ENCODE data around the gene CFAP100.

Gene CFAP100

DNA sequence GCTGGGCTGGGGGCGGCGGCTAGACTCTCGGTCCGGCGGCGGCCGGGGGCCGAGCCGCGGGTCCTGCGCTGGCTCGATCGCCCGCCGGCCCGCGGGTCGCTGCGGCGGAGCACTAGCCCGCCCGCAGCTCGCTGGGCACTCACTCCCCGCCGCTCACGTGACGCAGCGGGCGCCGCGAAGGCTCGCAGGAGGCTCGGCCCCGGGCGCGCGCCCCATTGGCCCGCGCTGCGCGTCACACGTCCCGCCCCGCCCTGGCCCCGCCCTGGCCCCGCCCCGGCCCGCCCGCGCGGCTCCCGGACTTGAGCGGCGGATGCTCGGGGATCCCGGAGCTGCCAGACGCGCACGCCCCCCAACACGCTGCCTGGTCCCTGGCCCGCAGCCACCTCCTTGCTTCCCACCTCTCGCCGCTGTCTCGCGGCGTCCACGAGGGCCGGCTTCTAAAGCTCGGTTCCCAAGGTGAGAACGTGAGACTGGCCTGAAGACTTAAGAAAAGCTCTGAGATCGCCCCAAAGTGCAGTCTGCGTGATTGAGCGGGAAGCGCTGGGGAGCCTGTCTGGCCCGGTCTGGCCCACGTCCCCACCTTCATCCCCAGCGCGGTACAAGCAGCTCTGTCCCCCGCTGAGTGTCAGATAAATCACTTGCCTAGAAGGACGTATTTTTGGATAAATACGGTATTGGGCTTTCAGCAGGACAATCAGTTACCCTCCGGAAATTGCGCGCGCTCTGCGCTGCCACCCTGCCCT lies 37.2 kb upstream of the CFAP100 start, which contains the start of gene KLF15:
KLF15 (minus strand) TSS at position 114 of the 743 bp plus-strand sequence. CDS start 4,486 bp downstream, outside the sequence.
- peak; percentile 51 to 56 for DNase-seq

DNA sequence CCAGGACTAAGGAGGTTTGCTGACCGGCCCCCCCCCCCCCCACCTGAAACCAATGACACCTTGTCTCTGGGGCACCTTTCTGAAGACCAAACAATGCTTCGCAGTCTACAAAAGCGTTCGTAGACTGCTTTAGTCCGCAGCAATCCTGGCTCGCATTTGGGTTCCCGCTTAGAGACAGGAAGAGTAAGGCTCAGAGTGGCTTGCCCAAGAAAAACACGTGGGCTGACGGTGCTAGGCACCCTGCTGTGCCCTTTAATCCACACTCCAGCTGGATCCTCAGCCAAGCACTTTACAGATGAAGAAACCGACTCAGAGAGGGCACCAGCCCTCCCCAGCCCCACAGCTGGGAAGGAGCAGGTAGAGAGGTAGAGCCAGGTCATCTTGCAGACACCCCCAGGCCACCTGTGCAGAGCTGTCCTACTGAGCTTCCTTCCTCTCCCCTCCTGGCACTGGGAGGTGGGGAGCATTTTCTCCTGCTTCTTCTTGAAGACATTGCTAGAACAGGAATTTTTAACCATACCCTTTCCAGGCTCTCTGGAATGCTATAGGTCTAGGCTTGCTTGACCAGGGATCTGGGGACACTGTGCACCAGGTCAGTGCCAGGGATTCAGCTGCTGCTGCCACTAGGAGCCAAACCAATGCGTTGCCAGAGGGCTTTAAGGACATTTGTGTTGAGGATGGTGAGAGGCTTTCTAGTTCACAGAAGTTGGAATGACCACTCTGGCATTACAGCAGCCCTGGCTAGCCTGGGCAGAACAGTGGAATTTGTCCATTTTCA lies 36.5 kb upstream of the CFAP100 start:
- no peak for DNase-seq

DNA sequence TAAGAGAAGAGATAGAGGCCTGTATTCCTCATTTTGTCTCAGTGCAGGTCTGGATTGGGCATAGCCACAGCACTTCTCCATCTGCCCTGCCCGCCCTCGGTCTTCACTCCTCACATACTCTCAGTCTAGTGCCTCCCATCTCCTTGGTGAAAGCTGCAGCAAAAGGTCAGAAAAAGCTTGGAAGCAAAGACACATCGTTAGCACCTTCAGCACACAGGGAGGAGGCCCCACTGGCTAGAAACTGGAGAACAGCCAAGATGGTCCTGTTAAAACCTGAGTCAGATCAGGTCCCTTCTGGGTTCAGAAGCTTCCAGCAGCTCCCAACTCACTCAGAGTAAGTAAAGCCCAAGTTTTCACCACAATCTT lies 35.9 kb upstream of the CFAP100 start:
- no peak for DNase-seq

DNA sequence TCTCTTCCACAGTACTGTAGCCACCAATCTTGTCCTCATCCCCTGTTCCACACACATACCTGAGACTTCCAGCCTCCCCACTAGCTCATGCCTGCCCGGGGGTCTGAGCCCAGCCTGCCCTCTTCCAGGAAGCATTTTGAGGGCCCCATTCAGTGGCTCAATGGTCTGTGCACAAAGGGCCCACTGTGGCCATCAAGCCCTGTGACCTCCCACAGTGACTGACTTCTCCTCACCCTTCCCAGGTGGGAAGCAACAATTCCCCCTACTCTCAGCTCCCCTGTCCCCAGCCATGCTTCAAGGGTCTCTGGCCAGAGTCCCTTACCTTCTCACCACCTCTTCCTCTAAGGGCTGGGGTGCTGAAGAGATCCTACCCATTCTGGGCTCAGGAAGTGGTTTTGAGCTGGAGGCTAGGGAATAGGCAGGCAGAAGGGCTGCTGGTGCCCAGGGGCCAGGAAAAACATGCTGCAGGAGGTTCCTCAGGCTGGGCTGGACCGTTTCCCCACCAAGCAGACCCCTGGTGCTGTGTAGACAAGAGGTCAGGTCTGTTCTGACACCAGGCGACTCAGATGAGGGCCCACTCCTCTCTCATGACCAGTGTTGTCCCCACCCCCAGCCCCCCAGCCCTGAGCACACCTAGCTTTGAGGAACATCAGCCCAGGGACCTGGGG lies 34.5 kb upstream of the CFAP100 start:
- no peak for DNase-seq

DNA sequence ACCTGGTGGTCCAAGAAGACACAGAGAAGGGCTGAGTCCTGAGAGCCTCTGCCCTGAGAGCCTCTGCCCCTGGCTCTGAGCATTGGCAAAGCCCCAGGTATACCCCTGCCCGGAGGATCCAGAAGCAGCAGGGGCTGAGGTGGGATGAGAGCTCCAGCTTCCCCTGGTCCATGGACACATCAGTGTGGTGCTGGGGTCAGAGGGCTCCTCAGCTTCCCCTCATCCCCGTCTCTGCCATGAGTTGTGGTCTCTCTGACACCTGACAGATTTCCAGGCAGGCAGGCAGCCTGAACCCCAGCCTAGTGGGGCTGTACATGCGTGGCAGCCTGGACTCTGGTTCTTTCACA lies 34.0 kb upstream of the CFAP100 start:
- no peak for DNase-seq

DNA sequence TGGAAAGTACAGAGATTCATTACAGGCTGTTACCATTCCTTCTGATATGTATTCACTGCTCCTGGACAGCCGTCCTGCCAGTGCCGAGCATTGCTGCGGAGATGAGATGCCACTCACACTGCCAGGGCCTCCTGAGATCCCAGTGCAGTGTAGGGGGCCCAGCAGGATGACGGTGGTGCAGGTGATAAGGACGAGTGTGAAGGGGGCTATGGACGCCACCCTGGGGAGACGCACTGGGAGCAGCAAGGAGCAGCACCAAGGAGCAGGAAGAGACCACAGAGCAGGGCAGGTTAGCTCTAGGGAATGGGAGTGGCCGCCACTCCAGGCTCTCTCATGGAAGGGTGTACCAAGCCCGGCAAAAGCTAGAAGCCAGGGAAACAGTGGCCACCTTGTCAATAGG lies 33.5 kb upstream of the CFAP100 start:
- DNase-seq, result no peak

DNA sequence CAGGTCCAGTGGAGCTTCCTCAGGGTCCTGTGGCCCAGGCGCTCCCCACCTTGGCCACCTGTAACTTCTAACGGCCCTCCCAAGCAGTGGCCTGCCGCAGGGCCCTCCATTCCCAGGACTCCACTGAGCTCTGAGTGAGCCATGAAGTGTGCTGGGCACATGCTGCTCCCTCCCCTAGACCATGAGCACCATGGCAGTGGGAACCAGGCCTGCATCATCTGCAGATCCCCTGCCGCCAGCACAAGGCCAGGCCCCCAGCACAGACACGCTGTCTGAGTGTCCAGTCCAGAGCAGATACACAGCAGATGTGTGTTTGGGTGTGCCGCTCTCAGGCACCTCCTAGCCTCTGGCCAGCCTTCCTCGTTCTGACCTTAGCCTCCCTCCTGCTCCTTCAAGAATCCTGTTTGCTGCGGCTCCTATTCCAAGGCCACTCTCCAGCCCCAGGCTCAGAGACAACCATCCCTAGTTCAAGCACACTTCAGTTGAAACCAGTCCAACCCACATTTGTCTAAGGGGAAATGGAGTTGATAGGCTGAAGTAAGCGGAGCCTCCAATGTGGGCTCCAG lies 30.5 kb upstream of the CFAP100 start:
- DNase-seq, result no peak

DNA sequence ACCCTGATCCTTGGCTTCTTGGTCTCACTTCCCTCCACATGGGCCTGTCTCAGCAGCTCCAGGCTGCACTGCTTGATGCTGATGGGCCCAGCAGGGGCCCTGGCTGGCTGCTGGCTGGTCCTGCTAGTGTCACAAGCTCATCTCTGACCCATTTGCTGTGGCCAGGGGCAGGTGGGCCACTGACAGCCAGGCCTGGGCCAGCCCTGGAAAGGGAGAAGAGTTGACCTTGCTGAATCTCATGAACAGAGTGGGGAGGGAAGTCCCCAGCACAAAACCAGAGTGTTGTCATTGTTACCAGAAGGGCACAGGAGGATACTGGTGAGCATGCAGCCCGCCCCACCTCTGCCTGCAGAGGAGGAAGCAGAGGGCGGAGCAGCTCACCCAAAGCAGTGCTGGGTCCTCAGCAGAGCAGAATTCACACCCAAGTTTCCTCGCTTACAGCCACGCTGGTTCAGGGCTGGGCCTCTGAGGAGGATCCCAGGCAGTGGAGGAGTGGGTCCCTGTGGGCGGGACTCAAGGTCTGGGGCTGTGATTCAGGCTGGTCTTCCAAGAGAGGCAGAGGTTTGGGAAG lies 29.9 kb upstream of the CFAP100 start:
- no peak for DNase-seq

DNA sequence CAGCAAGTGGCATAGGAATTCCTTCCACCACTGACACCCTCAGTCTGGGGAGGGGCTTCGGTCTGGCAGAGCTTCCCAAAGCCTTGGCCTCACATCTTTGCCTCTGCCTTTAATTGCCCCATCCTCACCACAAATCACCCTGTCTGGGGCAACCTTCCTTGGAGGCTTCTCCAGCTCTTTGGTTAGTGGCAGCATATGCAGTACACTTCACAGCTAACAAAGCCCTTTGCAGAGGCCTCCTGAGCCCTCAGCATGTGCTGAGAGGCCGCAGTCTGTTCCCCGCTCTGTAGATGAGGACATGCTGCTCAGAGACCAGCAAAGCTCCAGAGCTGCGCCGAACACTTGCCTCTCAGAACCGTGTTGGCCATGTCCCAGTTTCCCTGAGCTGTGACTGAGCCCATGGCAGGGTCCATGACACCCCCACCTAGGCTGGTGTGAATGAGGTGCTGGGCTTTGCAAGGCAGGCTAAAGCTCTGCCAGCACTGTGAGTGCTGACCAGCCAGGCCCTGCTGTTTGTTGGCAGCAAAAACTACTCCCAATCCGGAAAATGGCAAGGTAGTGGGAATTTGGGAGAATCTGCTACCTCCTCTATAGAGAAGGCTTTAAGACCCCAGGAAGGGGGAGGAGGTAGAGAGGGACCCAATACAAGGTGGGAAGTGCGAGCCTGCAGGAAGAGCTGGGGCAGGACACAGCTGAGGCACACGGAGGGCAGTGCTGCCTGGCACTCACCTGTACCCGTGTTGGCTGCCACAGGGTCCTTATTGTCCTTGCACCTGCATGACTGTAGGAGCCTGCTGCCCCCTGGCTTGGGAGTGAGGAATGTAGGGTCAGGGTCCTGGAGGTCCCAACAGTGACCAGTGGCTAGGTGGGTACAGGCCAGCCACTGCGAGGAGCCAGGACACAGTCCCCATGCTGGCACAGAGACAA lies 29.1 kb upstream of the CFAP100 start:
- no peak for DNase-seq

DNA sequence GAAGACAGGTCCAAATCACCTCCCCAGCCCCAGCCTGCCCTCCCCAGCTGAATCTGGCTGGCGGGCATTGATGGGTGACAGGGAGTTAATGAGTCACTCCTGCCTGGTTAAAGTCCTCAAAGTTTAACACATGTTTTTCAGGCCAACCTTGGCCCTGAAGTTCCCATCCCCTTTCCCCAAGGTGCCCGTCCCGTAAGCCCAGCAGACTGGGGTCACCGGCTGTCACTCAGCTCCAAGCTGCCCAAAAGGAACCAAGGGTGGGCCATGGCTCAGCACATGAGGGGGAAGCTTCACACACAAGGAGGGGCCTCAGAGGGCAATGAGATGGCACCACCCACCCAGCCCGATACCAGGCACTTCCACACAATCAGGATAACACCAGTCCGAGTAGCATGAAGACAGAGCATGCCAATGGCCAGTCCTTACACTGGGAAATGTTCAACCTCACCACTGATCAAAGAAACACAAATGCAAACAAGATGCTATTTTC lies 27.3 kb upstream of the CFAP100 start:
- no peak for DNase-seq

DNA sequence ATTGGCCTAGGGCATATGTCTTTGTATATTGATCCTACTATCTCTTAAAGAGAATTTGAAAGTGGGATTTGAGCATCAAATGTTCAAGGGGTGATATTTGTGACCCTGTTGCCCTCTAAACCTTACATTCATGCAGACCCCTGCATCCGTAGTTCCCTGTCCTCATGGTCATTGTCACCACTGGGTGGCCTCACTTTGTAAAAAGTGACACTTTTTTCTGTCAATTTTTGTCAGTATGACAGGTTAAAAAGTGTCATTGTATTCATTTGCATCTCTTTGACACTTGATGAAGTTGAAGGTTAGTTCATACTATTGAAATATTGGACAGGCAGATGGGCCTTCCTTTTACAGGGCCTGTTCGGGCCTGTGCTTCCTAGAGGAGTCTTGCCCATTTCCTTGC lies 25.2 kb upstream of the CFAP100 start:
- DNase-seq, result no peak

DNA sequence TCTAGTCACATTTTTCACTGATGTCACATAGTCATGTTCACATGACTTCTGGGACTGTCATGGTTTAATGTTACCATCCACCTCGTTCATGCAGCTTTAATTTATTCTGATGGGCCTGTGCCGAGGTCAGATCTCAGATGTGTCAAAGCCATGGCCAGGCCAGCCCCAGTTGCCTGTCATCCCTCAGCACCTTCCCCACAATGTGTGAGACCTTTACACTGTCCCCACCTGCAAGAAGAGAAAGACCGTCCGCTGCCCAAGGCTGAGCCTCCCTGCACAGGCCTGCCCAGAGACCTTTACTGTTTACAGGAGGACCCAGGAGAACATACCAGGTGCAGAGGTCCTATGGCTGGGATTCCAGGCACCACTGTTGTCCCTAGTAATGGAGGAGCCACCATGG lies 24.7 kb upstream of the CFAP100 start:
- no peak for DNase-seq

DNA sequence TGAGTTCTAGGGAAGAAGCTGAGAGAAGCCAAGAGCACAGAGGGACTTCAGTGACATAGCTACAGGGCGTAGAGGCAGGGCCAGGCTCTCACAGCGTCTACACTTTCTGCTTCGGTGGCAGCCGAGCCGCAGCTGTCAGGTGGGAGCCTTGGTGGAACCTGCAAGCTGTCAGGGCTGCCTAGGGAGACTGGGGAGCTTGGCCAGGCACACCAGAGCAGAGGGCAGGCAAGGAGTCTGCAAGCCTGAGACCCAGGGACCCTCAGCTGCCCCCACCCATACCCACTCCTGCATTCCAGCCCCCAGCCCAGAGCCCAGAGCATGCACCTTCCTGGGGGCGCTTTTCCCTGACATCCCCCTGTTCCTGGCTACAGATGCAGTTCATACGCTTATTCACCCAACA lies 24.1 kb upstream of the CFAP100 start:
- no peak for DNase-seq

DNA sequence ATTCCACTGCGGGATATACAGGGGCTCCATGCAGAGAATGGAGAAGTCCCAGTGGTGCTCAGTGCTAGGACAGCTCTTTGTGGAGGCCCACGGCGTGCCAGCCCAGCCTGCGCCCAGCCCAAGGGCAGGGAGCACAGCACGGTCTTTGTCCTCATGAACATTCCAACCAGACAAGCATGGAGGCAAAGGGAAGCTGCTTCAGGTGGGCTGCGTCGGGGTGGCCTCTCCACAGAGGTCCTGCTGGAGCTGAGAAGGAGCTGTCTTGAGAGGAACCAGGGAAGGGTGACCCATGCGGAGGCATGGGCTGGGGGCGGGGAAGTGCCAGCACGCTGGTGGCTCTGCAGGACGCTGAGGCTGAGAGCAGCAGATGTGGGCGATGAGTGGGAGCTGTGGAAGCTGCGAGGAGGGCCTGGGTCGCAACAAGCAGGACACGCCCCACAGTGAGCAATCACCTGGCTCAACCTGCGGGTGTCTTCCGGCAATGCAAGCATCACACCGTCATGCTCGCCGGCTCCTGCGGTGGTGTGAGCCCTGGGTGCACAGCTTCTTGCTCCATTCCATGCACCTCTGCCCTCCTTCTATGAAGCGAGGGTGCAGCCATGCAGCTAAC lies 23.5 kb upstream of the CFAP100 start:
- no peak for DNase-seq

DNA sequence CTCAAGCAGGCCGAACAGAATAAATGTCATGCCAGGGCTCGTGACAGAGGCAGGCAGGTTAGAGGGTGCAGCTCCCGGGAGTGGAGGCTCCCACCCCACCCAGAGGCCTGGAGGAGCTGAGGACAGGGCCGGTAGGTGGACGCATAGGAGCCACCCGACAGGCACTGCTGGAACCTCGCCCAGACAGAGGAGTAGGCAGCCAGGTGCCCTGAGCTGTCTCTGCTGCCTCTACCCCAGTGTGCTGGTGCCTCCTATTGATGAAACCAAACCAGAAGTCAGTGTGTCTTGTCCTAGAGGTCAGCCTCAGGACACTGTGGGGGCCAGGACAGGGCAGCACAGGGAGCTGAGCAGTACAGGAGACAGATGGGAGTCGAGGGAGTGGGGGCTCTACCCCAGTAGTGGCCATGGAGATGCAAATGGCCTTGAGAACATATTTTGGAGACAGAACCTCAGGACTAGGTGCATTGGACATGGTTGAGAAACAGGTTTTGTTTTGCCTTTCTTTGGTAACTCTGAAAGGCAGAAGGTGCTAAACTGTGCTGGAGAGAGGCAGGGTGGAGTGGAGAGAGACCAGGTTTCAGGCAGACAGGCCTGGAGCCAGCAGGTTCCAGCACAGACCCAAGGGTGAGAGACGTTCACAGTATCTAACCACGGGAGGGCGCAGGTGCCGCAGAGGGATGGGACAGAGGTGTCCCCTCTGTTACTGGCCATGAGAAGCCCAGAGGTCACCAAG lies 22.1 kb upstream of the CFAP100 start:
- no peak for DNase-seq

DNA sequence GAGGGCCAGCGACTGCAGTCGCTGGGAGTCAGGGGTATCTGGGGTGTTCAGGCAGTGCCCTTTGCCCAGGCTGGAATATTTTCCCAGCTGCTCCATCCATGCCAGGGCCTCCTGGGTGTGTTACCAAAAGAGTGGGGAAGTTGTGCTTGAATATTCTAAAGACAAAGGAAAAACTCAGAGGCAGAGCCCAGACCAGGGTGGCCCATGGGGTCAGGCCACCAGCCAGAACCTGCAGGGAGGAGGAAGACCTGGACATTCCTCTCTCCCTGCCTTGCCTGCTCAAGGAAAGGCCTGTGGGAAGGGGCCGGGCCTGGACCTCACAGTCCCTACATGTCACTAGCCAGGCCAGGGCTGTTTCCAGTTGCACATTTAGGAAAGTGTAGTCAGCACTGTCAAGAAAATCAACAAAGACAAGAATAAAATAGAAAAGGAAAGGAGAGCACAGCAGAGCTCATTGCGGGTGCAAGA lies 21.5 kb upstream of the CFAP100 start:
- DNase-seq, result no peak

DNA sequence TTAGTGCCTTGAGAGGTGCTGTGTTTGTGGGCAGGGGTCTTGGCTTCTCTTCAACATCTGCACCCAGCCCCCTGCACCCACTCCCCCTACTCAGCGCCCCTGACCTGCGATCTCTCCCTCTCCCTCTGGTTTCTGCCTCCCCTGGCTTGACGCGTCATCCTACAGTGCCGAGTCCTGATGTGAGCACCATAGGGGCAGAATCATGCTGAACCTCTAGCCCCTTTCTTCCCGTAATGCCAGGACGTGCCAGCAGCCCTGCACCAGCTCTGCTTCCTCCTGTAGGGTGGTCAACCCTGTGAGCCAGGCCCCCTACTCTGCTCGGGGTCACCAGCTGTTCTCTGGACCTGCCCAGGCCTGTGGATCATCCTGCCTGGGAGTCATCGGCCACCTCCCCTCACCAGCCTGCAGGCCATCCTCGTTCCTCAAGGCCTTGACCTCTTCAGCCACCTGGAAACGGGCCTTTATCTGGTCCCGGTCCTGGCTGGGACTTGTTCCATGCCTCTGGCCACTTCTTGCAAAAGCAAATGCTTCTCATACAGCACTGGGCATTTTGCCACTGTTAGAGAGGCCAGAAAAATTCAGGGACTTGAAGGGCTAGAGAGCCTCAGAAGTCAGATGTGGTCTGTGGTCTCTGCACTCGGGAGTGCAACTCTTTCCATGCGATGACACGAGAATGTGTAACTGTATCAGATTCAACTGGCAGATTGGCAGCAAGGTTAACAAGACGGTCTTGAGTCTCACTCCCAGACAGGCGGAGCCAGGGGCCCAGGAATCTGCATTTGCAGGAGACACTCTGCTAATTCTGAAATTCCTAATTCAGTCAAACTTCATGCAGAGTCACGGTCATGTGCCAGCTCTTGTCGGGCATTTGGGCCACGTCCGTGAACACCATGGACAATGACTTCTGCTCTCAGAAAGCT lies 20.8 kb upstream of the CFAP100 start:
- no peak for DNase-seq

DNA sequence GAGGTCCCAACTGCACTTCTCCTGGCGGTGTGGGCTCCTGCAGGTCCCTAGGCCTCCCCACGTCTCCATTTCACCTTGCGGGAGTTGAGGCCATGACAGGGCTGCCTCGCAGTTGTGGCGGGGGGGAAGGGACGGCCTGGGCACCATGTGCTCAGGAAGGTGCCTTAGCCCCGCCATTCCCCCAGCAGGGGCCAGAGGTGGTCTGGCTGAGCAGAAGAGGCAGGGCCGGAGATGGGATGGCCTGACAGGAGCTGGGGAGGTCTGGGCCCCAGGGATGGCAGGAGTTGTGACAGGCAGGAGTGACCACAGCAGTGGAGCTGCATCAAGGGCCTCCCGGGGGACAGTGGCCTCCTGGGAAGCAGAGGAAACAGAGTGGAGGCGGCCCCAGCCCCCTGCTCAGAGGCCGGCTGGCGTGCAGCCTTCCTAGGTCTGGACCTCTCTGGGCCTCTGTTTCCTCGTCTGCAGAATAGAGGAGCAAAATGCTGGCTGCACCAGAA lies 18.8 kb upstream of the CFAP100 start:
- no peak for DNase-seq

DNA sequence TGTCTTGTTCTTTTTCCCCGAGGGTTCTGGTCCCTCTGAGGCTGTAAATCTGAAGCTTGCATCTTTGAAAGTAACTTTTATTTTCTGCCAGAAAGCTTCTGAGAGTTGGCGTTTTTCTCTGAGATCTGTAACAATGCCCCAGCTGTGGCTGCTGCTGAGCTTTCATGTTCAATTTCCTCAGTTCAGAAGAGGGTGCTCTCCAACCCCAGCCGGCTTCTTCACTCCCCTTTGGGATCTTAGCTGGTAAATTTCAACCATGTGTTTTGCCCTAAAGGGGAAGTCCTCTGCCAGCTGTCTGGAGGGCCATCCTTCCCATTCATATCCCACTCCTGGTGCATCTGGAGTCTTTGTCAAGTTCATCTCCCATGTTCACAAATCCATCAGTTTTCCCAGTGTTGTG lies 18.3 kb upstream of the CFAP100 start:
- DNase-seq, result no peak

Measured in activated CD4-positive, alpha-beta T cell treated with anti-CD3 and anti-CD28 coated beads, Interleukin-2, amount 50 U/mL, for 4 hours (primary cell).